Measurements from ENCODE around the gene TANGO2.

DNA sequence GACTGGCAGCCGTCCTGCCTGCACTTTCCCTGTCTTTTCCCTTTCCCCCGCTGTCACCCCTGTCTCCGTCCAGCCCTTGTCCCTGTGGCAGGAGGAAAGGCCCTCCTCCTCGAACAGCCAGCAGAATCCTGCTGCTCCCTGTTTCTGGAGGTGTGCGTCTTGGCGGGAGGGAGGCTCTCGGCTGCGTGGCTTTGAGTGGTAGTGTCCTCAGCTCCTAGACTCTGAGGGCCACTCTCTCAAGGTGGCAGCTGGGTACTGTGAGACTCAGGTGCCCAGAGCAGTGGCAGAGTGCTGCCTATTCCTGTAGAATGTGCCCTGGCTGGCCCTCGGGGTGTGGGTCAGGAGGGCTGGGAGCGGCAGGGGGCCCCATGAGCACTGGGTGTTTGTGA is 85.9 kb downstream of the TANGO2 start:
- TF ChIP-seq, protein P1, sequence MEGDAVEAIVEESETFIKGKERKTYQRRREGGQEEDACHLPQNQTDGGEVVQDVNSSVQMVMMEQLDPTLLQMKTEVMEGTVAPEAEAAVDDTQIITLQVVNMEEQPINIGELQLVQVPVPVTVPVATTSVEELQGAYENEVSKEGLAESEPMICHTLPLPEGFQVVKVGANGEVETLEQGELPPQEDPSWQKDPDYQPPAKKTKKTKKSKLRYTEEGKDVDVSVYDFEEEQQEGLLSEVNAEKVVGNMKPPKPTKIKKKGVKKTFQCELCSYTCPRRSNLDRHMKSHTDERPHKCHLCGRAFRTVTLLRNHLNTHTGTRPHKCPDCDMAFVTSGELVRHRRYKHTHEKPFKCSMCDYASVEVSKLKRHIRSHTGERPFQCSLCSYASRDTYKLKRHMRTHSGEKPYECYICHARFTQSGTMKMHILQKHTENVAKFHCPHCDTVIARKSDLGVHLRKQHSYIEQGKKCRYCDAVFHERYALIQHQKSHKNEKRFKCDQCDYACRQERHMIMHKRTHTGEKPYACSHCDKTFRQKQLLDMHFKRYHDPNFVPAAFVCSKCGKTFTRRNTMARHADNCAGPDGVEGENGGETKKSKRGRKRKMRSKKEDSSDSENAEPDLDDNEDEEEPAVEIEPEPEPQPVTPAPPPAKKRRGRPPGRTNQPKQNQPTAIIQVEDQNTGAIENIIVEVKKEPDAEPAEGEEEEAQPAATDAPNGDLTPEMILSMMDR (IDR thresholded peaks at IDR 0.05) = no peak
- TF ChIP-seq POLR2A (IDR thresholded peaks at IDR 0.05) = no peak

All from body of pancreas (tissue), 4 donors.